Dermis blood vessel endothelial cell (primary cell): Measurements from ENCODE around the gene GNL1. TPM values are rescaled to one million over a fixed set of nuclear protein-coding genes. Genes with fewer than 3 reads are reported as not detected.

Experiments
- DNase-seq: peaks from one replicate; pipeline ENCODE4 v3.0.0; 2010
- total RNA-seq: library from RNA; depleted of rRNA; stranded (reverse); fragments of >200 nt; gene quantifications from 2 replicates; pipeline ENCODE4 v1.2.3, GENCODE V29; 2014

The GNL1 gene
- total RNA-seq, 1 donor from 2014 or later = 53.1 TPM

DNA sequence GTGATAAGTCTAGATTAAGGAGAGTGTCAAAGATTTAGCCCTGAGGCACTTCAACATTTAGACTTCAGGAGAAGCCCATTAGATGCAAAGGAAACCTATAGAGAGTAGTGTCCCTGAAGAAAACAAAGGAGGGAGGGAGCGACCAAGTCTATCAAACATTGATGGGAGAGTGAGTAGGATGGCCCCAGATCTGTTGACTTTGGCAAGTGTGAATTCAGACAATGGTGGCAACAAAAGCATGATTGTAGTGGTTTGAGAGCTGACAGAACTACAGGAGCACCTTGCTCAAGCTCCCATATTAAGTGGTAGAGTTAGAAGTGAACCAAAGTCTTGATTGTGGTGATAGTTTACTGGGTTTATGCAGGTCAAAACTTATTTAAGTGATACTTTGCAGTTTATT lies 14.0 kb upstream of the GNL1 start:
- no peak for DNase-seq

DNA sequence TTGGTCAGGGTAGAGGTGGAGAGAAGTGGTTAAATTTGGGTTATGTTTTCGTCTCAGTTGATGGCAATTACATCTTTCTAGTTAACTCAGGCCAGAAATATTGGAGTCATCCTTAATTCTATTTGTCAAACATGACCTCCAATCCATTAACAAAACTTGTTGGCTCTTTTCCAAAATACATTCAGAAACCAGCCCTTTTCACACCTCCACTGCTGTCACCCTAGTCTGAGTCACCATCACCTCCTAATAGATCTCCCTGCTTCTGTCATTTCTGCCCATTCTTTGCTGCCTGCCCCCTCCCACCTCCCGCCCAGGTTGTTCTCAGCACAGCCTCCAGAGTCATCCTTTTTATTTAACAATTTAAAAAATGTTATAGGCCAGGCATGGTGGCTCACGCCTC lies 12.0 kb upstream of the GNL1 start:
- DNase-seq = no peak

DNA sequence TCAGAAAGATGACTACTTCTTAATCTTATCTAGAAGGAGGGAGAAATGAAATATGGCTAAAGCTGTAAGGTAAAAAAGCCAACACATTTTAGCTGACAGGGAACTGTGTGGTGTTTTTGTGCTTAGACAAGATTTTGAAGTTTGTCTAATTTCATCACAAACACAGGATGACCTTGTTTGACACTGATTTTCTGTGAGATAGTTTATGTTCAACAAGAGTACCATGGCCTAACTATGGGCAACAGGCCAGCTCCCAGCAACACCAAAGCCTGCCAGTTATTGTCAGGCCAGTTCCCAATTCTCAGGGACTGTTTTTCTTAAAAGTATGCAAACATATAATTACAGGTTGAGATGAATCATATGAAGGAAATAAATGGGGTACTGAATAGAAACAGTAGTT lies 9.5 kb upstream of the GNL1 start:
- peak; percentile 47 for DNase-seq

DNA sequence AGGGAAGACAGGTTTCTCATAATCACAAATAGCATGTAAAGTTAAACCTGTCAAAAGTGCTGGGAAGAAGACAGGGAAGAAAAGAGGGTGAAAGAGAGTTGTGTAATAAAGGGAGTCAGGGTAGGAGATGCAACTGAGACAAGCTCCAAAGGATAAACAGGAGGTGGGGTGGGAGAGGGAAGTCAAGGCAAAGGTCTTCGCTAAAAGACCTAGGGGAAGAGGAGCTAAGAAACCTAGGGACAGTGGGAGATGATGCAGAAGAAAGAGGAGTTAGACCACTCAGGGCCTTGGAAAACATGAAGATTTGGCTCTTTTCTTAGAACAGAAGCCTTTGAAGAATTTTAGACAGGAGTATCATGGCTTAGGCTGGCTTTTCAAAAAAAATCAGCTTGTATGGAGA lies 7.8 kb upstream of the GNL1 start:
- DNase-seq = no peak

DNA sequence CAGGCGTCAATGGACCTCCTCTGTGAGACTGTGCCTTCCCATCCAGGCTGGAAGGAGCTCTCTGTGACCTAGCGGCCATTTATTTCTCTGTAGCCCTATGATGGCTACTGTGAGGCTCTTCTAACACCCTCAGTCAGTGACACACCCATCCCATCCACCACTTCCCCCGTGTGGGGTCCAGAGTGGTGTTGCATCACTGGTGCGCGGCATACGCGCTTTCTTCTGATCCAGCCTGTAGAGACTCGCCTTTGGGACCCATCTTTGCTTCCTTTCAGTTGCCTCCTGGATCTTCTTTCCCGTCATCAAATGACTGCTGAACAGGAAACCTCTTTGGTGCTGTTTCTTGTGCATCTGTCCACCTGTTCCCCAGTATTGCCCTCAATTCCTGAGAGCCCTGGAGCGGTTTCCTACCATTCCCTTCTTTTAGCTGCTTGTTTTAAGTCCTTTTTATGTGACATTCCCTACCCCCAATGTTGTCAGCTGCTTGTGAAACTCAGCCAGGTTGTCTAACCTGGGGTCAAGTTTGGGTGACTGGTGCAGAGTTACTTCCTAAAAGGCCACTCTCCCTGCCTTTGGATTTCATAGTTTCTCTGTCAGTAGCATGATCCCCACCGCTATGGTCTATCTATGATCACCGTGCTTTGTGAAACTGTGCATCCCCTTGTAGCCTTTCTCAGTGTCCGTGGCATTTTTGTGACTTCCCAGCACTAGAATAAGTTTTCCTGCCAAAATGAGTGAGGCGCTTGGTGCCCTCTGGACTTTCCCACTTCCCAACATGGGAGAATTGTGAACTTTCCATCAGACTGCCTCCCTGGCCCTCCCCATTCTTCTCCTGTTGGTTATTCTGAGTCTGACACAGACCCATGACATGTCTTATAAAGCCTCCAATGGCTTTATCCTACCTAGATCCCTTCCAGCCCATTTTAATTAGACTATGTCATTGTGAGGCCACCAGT lies 6.5 kb upstream of the GNL1 start:
- no peak for DNase-seq

DNA sequence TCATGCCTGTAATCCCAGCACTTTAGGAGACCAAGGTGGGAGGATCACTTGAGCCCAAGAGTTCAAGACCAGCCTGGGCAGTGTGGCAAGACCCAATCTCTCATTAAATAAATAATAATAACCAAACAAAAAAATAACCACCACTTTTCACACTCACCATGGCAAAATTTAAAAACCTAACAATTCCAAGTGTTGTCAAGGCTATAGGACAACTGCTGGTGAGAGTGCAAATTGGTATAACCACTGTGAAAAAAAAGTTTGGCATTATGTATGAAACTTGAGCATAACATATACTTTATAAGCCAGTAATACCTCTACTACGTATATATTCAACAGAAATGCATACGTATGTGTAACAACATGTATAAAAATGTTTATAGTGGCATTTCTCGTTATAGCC lies 4.6 kb upstream of the GNL1 start:
- no peak for DNase-seq

DNA sequence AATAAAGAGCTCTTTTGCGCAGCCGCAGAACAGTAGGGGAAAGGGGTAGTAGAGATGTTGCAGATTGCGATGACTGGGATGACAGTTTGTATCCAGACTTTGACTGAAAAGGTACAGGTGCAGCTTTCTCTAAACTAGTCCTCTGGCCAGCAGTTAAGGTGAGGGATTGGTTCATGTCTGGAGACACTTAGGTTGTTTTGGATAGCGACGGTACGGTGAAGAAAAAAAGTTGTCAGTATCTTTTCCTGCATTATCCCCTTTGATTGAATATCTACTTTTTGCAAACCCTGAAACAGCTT lies 1.3 kb upstream of the GNL1 start:
- no peak for DNase-seq

DNA sequence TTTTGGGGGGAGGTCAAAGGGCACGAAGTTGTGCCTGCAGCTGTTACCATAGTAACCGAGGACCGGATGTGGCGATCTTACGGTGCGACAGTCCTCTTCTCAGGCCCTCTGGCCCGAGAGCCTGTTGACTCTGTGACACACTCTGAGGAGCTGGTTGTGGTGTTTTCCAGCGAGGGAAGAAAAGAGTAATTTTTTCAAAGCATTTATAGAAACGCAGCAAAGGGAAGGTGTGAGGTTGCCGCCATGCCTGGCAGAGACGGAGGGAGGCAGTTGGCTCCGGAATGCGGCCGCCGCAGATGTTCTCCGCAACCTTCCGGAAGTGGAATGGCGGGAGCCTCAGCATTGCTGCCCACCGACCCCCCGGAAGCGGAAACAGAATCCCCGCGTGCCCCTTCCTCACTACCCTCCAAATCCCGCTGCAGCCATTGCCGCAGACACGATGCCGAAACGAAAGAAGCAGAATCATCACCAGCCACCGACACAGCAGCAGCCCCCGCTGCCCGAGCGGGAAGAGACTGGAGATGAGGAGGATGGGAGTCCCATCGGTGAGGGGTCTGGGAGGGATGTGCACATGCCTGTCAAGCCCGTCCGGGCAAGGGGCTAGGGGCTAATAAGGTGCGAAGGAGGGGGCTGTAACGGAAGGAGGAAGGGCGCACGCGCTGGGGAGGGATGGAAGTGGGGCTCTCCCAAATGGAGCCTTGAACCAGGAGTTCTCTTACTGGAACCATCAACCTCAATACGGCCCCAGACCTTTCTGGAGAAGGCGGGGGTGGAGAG lies 805 bp upstream of the GNL1 start, which contains the start of gene PRR3:
PRR3 (plus strand) TSS at position 390 of the 777 bp plus-strand sequence; CDS start at position 440, 50 bp downstream.
- DNase-seq = peak; percentile 90

DNA sequence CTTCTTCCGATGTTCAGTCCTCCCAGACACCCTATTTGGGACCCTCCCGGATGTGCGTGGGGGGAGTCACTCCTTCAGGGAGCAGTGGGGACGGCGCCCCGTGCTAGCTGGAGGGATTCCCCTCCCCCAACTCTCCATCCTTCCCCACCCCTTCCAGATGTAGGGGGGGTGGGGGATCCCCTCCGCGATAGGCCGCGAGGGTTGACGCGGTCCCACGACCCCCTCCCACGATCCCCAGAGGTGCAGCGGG lies 548 bp downstream of the GNL1 start:
- no peak for DNase-seq

DNA sequence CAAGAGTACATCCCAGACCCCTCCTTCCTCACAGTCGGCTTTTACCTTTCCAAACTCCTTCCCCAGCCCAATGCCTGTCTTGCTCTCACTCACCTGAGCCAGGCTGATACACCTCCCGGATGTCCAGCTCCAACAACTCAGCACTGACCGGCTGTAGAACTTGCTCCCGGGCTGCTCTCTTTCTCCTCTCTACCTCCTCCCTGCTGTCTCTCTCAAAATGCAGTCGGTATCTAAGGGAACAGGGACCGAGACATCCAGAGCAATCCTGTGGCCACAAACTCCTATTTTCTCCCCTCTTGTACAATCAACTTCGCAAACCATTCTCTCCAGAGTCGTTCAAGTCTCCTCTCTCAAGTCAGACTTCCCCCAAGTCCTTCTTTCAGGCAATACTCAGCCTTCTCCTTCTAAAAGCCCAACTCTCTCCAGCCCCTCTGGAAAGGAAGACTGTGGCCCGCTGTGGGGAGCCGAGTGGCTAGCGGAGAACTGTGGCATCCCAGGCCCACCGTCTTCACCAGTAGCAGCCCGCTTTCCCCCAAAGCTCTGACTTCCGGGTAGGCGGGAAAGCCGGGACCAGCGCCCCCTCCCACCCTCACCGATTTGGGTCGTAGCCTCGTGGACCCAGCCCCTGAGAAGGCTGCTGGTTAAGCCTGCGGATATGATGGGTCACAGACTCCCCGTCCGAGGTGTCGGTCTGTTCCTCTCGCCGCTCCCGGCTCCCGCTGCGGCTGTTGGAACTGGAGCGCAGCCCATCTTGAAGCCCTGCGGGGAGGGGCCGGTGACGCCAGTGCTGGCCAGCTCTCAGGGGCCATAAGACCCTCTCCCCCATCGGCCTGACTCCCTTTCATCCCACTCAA lies 1.1 kb downstream of the GNL1 start:
- peak; percentile 55 for DNase-seq

DNA sequence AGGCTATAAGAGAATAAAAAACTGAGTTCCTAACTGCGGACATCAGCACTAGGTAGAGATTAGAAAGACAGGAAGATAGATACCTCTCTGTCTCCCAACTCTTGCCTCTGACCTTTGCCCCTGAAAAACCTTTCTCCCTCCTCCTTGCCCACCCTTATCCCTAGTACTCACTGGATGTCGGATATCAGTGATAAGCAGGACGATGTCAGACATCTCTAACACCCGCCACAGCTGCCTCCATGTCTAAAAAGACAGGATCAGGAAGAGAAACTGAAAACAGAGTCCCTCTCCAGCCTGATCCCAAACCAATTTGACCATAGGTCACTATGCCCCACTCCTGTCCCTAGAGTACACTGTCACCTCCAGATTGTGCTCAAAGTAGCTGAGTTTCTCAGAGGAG lies 1.9 kb downstream of the GNL1 start:
- no peak for DNase-seq

DNA sequence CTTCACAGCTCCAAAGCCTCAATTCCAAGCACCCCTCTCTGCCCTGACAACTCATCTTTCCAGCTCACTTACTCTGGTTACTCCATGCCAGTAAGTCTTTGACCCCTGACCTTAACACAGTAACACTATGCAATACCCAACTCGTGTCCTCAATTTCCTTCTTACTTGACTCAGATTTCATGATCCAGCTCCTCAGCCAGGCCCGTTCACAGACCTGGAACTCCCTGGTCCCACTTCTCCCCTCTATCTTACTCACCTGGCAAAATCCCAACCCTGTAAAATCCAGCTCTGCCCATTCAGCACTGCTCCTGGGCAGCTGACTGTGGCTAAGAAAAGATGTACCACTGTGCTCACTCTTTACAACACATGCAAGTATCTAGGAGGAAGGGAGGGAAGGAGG lies 7.9 kb downstream of the GNL1 start:
- no peak for DNase-seq

DNA sequence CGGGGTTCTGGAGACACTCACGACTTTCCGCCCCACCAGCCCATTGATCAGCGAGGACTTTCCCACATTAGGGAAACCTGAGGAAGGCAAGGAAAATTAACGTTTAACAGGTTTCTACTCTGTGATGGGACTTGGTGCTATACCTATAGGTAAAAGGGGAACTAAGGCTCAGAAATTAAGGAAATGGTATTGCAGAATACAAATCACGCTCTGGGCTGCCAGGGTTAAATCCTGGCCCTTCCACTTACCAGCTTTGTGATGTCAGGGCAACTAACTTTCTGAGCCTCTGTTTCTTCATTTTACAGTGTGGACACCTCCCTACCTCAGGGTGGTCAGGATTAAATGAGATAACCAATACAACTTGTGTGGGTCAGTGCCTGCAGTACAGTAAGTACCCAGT lies 8.8 kb downstream of the GNL1 start:
- DNase-seq = no peak

DNA sequence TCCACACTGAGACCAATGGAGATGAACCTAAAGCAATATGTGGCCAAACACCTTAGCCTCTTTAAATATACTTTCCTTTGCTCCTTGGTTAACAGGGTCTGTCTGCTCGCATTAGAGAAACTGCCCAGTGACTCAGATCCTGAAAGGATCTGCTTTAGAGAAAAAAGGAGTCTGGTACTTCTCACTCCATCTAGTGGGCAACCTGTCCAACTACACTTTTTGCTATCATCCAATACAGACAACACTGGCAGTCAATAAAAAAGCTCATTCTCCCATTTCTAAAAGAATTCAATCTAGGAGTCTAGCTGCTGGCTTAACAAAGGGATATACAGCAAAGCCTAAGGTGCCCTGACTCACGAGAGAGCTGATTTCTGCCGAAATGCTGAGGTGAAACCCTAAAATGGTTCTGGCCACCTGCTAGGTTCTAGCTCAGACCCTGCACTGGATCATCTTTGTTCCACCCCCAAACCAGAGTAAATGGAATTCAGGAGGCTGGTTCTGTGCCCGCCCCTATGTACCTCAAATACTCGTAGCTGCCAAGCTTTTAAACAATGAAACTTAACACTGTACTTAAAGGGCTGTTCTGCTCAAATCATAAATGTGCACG lies 11.5 kb downstream of the GNL1 start:
- peak; percentile 82 for DNase-seq

DNA sequence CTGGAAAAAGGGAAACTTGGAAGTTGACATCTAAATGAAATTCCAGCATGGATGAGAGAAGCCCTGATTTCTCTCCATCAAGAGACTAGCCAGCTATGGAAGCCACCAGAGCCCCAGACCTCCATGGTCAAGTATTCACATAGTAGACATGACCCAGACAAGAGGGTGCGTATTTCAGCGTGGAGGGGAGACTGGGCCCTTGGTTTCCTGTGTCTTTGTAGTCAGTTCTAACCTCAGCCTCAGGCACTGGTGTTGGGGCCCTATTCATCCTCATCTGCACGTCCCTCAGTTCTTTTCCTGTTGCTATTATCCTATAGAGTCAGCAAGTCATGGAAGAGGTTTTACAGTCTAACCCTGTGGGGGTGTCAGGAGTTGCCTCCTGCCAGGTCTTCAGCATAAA lies 12.5 kb downstream of the GNL1 start:
- no peak for DNase-seq

DNA sequence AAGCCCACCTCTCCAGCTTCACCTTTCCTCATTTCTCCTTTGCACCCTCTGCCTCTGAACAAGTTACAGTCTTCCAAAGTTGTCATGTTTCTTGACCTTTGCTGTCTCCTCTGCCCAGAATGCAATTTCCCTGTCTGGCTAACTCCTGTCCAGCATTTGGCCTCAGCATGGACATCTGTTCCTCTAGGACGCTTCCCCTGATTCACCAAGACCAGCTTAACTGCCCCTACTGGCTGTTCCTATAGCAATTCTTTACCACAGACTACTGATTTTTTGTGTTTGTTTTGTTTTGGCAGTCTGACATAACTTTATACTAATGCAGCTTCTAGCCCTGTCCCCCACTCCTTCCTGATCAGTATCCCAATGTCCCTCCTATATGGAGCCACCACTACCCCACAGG lies 13.4 kb downstream of the GNL1 start:
- DNase-seq = peak; percentile 66

DNA sequence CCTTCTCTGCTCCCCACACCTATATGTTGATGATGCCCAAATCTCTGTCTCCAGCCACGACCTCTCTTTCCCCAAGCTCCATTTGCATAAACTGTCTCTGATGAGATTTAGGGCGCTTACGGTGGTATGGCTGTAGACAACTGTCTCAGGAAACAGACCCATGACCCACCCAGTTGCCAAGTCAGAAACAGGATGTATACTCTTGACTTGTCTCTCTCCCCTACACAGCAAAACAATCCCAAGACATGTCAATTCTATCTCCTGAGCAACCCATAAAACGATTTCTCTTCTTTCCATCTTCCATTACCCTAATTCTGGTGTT lies 13.9 kb downstream of the GNL1 start:
- peak; percentile 37 for DNase-seq

DNA sequence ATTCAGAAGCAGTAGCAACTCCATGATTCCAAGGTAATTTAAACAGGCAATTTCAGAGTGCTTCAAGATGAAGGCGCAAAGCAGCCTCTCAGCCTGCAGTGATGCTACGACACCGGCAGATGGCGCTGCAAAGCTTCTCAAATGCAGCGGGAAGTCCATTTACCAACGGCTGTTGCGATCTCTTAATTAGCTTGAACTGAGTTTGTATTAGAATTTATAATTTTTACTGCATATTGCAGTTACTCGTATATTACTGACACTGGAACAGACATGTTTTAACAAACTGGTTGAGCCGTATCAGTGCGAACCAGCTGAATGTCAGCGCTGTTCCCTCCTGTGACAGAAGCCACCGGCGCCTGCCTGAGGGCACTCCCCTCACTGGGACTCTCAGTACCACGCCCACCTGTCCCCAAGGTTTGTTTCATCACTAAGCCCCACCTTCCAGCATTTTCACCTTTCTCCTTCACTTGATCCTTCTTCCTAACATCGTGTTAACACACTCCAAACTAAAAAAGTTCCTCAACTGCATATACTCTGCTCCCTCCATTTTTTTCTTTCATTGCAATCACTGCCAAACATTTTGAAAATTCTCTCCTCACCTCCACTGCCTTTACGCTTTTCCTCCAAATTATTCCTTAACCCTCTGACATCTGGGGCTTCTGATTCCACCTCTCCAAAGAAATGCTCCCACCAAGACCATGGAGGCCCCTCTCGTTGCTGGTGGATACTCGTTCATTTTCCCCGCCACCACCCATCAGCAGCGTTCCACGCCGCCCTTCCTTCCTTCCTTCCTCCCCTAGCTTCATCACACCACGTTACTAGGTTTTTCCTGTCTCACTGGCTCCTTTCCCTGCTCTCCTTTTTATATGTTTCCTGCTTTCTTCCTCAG lies 14.5 kb downstream of the GNL1 start:
- peak; percentile 96 for DNase-seq

DNA sequence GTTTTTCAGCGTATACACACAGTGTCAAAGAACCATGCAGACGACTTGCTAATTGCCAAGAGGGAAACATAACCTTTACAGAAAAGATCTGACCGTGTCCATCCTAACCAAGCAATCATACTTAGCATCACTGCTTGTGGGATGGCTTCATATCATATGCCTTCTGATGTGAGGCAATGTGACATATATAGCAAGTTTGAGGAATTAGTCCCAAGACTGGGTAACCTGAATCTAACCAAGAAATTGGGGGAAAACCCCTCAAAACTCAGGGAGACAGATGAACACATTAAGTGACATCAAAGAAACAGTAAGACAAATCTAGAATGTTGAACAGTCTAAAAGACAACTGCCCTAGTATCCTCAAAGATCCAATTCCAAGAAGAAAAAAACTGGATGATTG lies 18.4 kb downstream of the GNL1 start:
- no peak for DNase-seq

DNA sequence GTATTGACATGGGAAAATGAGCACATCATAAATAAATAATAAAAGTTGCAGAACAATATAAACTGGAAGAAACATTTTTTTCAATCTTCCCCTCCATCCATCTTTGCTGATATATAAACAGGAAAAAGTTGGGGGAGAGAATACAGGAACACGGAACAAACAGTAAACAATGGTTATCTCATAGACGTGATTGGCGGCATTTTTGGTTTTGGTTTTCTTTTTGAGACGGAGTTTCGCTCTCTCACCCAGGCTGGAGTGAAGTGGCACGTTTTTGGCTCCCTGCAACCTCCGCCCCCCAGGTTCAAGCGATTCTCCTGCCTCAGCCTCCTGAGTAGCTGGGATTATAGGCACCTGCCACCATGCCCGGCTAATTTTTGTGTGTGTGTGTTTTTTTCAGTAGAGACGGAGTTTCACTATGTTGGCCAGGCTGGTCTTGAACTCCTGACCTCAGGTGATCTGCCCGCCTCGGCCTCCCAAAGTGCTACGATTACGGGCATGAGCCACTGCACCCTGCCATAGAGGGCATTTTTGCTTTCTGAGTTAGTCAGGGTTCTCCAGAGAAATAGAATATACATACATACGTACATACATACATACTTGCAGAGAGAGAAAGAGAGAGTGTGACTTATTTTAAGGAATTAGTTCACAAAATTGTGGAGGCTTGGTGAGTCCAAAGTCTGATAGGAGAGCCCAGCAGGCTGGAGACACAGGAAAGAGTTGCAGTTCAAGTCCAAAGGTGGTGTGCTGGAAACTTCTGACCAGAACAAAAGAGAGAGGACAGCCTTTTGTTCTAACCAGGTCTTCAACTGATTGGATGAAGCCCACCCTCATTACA lies 22.6 kb downstream of the GNL1 start:
- DNase-seq = no peak

DNA sequence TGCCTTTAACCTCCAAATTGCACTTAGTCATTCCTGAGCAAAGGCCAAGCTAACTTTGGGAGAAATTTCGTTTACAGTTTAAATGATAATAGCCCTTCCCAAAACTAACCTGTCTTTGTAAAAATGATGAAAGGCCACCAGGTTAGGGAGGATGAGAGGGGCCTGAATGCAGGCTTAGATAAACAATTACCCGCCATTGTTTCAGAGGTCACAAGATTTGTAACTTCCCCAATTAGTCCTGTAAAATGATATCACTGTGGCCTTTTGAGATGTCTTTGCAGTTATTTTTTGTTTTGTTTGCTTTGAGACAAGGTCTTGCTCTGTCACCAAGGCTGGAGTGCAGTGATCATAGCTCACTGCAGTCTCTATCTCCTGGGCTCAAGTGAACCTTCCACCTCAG lies 26.3 kb downstream of the GNL1 start:
- DNase-seq = no peak
